ENCODE measurements around the gene RING1.

DNA sequence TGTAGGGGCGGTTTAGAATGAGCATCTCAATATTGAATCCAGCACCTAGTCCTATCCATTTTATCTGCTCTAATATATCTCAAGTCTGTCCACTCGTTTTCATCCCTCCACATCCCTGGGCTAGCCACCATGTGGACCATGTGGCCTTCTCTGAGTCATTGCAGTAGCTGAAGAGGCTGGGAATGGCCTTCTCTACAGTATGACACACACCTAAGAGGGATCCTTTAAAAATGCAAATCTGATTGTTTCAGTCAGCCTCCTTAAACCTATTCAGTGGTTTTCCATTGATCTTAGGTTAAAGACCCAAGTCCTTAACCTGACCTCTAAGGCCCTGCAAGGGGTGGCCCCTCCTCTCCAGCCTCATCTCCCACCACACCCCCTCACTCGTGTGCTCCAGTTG lies 9.4 kb downstream of the RING1 start:
- TF ChIP-seq, protein P1, sequence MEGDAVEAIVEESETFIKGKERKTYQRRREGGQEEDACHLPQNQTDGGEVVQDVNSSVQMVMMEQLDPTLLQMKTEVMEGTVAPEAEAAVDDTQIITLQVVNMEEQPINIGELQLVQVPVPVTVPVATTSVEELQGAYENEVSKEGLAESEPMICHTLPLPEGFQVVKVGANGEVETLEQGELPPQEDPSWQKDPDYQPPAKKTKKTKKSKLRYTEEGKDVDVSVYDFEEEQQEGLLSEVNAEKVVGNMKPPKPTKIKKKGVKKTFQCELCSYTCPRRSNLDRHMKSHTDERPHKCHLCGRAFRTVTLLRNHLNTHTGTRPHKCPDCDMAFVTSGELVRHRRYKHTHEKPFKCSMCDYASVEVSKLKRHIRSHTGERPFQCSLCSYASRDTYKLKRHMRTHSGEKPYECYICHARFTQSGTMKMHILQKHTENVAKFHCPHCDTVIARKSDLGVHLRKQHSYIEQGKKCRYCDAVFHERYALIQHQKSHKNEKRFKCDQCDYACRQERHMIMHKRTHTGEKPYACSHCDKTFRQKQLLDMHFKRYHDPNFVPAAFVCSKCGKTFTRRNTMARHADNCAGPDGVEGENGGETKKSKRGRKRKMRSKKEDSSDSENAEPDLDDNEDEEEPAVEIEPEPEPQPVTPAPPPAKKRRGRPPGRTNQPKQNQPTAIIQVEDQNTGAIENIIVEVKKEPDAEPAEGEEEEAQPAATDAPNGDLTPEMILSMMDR (IDR thresholded peaks at IDR 0.05) = no peak
- no peak for TF ChIP-seq POLR2A (IDR thresholded peaks at IDR 0.05)
